Mucosa of descending colon (tissue), 3 donors: ENCODE data around the gene PAPPA2. TPM values are rescaled to one million over a fixed set of nuclear protein-coding genes. Genes with fewer than 3 reads are reported as not detected.

Experiments used
- ATAC-seq: fragments of 200-7000 bp; cut with Tn5 transposase; one replicate; pipeline ENCODE4 v1.9.1; 2020; ENCODE audit warnings: mild to moderate bottlenecking, moderate library complexity
- DNase-seq, 3 donors: peaks; one replicate each; pipeline ENCODE4 v3.0.0-alpha.2; 2020
- H3K36me3 ChIP-seq: fragments of 200-600 bp; one replicate; pipeline ENCODE4 v1.8.0; 2021; ENCODE audit warnings: low read depth, mild to moderate bottlenecking
- H3K4me1 ChIP-seq: fragments of 200-600 bp; one replicate; pipeline ENCODE4 v1.8.0; 2021; ENCODE audit warnings: low read depth, mild to moderate bottlenecking
- H3K4me3 ChIP-seq: fragments of 200-600 bp; one replicate; pipeline ENCODE4 v1.8.0; 2021; ENCODE audit warnings: mild to moderate bottlenecking
- H3K9me3 ChIP-seq: fragments of 200-600 bp; one replicate; pipeline ENCODE4 v1.8.0; 2021; ENCODE audit warnings: mild to moderate bottlenecking
- intact Hi-C, 2 donors: fragments of 100-400 bp; cut with DNase I in 1 of 2; cut with micrococcal nuclease in 1 of 2; formaldehyde crosslinking; loops; one replicate each; pipeline versions ENCODE4 v1.11.0 to v1.11.1; 2022; cut with DNase I, micrococcal nuclease
- total RNA-seq, 3 donors: library from RNA; stranded (reverse); fragmentation: NEBNext Ultra II Directional in 2 of 3; extraction: Animal tissue kit (Norgen Biotek cat#: 25700) in 2 of 3; gene quantifications; one replicate each; pipeline versions ENCODE4 v1.2.1 to v1.2.4, GENCODE V29; 2021 to 2023
- TF ChIP-seq, protein P1 (sequence below): fragments of 200-600 bp; IDR thresholded peaks from one replicate; pipeline ENCODE4 v1.8.0; 2022; ENCODE audit warnings: antibody characterized with exemption, mild to moderate bottlenecking
- donor health status: DM: no; HTN: no; CAD: no; lungs with moderate emphysema.
- donor health status: DM: no; HTN: no; CAD: no.
- donor health status: DM: no; HTN: yes; CAD: no.

PAPPA2 gene
- total RNA-seq, 3 donors from 2014 or later, result 1.0 to 5.1 (median 1.1) TPM

DNA sequence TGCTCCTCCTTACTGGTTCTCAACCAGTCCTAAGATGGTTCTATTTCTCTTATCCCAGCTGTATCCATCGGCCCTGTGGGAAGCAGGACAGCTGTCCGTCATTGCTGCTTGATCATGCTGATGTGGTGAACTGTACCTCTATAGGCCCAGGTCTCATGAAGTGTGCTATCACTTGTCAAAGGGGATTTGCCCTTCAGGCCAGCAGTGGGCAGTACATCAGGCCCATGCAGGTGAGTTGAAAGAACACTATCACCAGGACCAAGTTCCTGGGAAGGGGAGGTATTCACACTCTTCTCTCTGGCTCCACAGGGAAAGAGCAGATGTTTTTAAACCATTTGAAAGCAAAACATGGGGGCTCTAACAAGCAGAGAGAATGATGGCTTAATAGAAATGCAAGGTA lies 302.6 kb downstream of the PAPPA2 start:
- Histone ChIP-seq H3K4me3 (no peak overlapping the region), H3K36me3 (no peaks in the 10 kb centered on the region), H3K4me1 (no peaks in the 10 kb centered on the region), H3K9me3 (no peaks in the 10 kb centered on the region)
- TF ChIP-seq, protein P1, sequence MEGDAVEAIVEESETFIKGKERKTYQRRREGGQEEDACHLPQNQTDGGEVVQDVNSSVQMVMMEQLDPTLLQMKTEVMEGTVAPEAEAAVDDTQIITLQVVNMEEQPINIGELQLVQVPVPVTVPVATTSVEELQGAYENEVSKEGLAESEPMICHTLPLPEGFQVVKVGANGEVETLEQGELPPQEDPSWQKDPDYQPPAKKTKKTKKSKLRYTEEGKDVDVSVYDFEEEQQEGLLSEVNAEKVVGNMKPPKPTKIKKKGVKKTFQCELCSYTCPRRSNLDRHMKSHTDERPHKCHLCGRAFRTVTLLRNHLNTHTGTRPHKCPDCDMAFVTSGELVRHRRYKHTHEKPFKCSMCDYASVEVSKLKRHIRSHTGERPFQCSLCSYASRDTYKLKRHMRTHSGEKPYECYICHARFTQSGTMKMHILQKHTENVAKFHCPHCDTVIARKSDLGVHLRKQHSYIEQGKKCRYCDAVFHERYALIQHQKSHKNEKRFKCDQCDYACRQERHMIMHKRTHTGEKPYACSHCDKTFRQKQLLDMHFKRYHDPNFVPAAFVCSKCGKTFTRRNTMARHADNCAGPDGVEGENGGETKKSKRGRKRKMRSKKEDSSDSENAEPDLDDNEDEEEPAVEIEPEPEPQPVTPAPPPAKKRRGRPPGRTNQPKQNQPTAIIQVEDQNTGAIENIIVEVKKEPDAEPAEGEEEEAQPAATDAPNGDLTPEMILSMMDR, result no peak
- intact Hi-C loops, result no loop called here
- DNase-seq (no peak), ATAC-seq (no peak)

- ATAC-seq (no peak), DNase-seq (no peak)
- intact Hi-C loops, result no loop called here
- H3K4me3 ChIP-seq, result no peak overlapping the region
- TF ChIP-seq, protein P1, result no peak
- no peaks in the 10 kb centered on the region for H3K36me3 ChIP-seq
- H3K4me1 ChIP-seq, result no peaks in the 10 kb centered on the region
- H3K9me3 ChIP-seq, result no peaks in the 10 kb centered on the region
Observed at GRCh38 chr1:176766779-176767178, 303.8 kb downstream of the PAPPA2 start.

- Histone ChIP-seq H3K4me1 (no peaks in the 10 kb centered on the region), H3K36me3 (no peaks in the 10 kb centered on the region), H3K4me3 (no peak overlapping the region), H3K9me3 (no peaks in the 10 kb centered on the region)
- DNase-seq (no peak), ATAC-seq (no peak)
- intact Hi-C loops, result no loop called here
- TF ChIP-seq, protein P1, result no peak
Observed at GRCh38 chr1:176767714-176768136, 304.8 kb downstream of the PAPPA2 start.

DNA sequence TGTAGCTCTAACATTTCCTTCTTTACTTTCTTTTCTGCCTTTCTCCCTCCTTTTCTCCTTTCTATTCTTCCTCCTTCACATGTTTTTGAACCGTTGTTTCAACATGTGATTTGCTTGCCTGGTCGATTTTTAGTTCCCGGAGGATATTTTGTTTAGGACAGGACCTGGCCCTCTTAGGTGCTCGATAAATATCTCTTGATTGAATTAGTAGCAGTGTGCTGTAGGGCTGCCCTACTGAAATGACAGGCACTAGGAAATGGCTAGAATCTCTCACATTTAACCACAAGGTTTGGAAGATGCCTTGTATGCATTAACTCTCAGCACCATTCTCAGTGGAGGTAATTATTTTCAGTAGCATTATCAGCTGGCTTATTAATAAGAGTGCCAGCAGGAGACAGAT lies 305.6 kb downstream of the PAPPA2 start:
- no peaks in the 10 kb centered on the region for H3K9me3 ChIP-seq
- no peak overlapping the region for H3K4me3 ChIP-seq
- TF ChIP-seq, protein P1, result no peak
- ATAC-seq (no peak), DNase-seq (no peak)
- H3K4me1 ChIP-seq, result no peaks in the 10 kb centered on the region
- intact Hi-C loops, result no loop called here
- H3K36me3 ChIP-seq, result no peaks in the 10 kb centered on the region

GRCh38 chr1:176770066-176770465 lies 307.1 kb downstream of the PAPPA2 start:
- ATAC-seq (no peak), DNase-seq (no peak)
- H3K4me1 ChIP-seq, result no peaks in the 10 kb centered on the region
- no peak overlapping the region for H3K4me3 ChIP-seq
- intact Hi-C loops, result no loop called here
- no peaks in the 10 kb centered on the region for H3K36me3 ChIP-seq
- H3K9me3 ChIP-seq, result no peaks in the 10 kb centered on the region
- TF ChIP-seq, protein P1, result no peak

- DNase-seq (no peak), ATAC-seq (no peak)
- TF ChIP-seq, protein P1, result no peak
Observed at GRCh38 chr1:176773038-176773437, 310.1 kb downstream of the PAPPA2 start.

More at GRCh38 chr1:176773038-176773437, 310.1 kb downstream of the PAPPA2 start:
- Histone ChIP-seq H3K4me1 (no peaks in the 10 kb centered on the region), H3K36me3 (no peaks in the 10 kb centered on the region), H3K9me3 (no peaks in the 10 kb centered on the region), H3K4me3 (no peak overlapping the region)
- intact Hi-C loops, result no loop called here
